ENCODE data around the gene CYBC1.

- TF ChIP-seq CTCF (IDR thresholded peaks at IDR 0.05; ENCODE audit: borderline replicate concordance, extremely low read depth, low read length, poor library complexity, severe bottlenecking) (no peak), EZH2 (IDR thresholded peaks at IDR 0.05; ENCODE audit: borderline replicate concordance, low read depth, low read length, severe bottlenecking) (no peak)
These were observed 38.6 kb upstream of the CYBC1 start for GRCh38 chr17:82489117-82489516.
